ENCODE data around the gene HEMK1.
A peak's percentile ranks its signal among the peaks of the same experiment; 100 is the strongest.

HEMK1 gene

GRCh38 chr3:50620420-50620819 is 51.1 kb downstream of the HEMK1 start:
- peaks cover 3% of the 10 kb centered on the region for H3K27me3 Mint-ChIP-seq (ENCODE audit: low read depth)
- H3K4me3 Mint-ChIP-seq: peak overlapping the region; percentile 18 to 65 (median 64)
- peak overlapping the region; percentile 8 to 93 (median 10) for H3K27ac Mint-ChIP-seq
- H3K36me3 Mint-ChIP-seq (ENCODE audit: low read depth): peaks cover 11% of the 10 kb centered on the region
- no peaks in the 10 kb centered on the region for H3K9me3 Mint-ChIP-seq
- peaks cover 16% of the 10 kb centered on the region for H3K4me1 Mint-ChIP-seq
- TF ChIP-seq CTCF (IDR thresholded peaks at IDR 0.05; ENCODE audit: unreplicated experiment in 3 of 3): no peak

- Mint-ChIP-seq H3K4me1 (peaks cover 16% of the 10 kb centered on the region), H3K27me3 (ENCODE audit: low read depth) (peaks cover 3% of the 10 kb centered on the region), H3K9me3 (no peaks in the 10 kb centered on the region), H3K27ac (peak overlapping the region; percentile 8 to 93 (median 10)), H3K36me3 (ENCODE audit: low read depth) (peaks cover 11% of the 10 kb centered on the region), H3K4me3 (peak overlapping the region; percentile 18 to 65 (median 64))
- no peak for TF ChIP-seq CTCF (IDR thresholded peaks at IDR 0.05; ENCODE audit: unreplicated experiment in 3 of 3)
Measured at GRCh38 chr3:50620820-50621219, 51.5 kb downstream of the HEMK1 start.

- Mint-ChIP-seq H3K27me3 (ENCODE audit: low read depth) (peaks cover 3% of the 10 kb centered on the region), H3K36me3 (ENCODE audit: low read depth) (peaks cover 11% of the 10 kb centered on the region), H3K27ac (no peak overlapping the region), H3K4me3 (no peak overlapping the region), H3K4me1 (peaks cover 8% of the 10 kb centered on the region), H3K9me3 (no peaks in the 10 kb centered on the region)
- no peak for TF ChIP-seq CTCF (IDR thresholded peaks at IDR 0.05; ENCODE audit: unreplicated experiment in 3 of 3)
Measured at GRCh38 chr3:50622881-50623280, 53.6 kb downstream of the HEMK1 start.

- Mint-ChIP-seq H3K27ac (peak overlapping the region in 1 of 3 experiments; percentile 59), H3K36me3 (ENCODE audit: low read depth) (peaks cover 11% of the 10 kb centered on the region), H3K27me3 (ENCODE audit: low read depth) (peaks cover 3% of the 10 kb centered on the region), H3K4me3 (no peak overlapping the region), H3K4me1 (peaks cover 8% of the 10 kb centered on the region), H3K9me3 (no peaks in the 10 kb centered on the region)
- TF ChIP-seq CTCF (IDR thresholded peaks at IDR 0.05; ENCODE audit: unreplicated experiment in 3 of 3): no peak
Measured at GRCh38 chr3:50623840-50624474, 54.6 kb downstream of the HEMK1 start.

- Mint-ChIP-seq H3K4me3 (no peak overlapping the region), H3K27me3 (ENCODE audit: low read depth) (peaks cover 3% of the 10 kb centered on the region), H3K4me1 (peaks cover 8% of the 10 kb centered on the region), H3K27ac (peak overlapping the region in 1 of 3 experiments; percentile 59), H3K9me3 (no peaks in the 10 kb centered on the region), H3K36me3 (ENCODE audit: low read depth) (peaks cover 11% of the 10 kb centered on the region)
- TF ChIP-seq CTCF (IDR thresholded peaks at IDR 0.05; ENCODE audit: unreplicated experiment in 3 of 3): no peak
Measured at GRCh38 chr3:50624634-50625033, 55.3 kb downstream of the HEMK1 start.
